ENCODE data around the gene TCP11.

Gene TCP11

GRCh38 chr6:35094183-35094582, 47.0 kb downstream of the TCP11 start:
- Mint-ChIP-seq H3K36me3 (ENCODE audit: insufficient read depth) (peaks cover 2% of the 10 kb centered on the region), H3K27me3 (no peaks in the 10 kb centered on the region), H3K4me3 (no peak overlapping the region)

GRCh38 chr6:35093783-35094182, 47.4 kb downstream of the TCP11 start:
- Mint-ChIP-seq H3K27ac (ENCODE audit: low read depth) (no peak overlapping the region), H3K9me3 (no peaks in the 10 kb centered on the region), H3K4me1 (no peaks in the 10 kb centered on the region), H3K36me3 (ENCODE audit: insufficient read depth) (peaks cover 2% of the 10 kb centered on the region), H3K27me3 (no peaks in the 10 kb centered on the region), H3K4me3 (no peak overlapping the region)
- DNase-seq (ENCODE audit: low spot score in 2 of 2) (no peak), ATAC-seq (replicated peaks; ENCODE audit: extremely low read depth, poor library complexity, severe bottlenecking) (no peak)

More at GRCh38 chr6:35094183-35094582, 47.0 kb downstream of the TCP11 start:
- no peaks in the 10 kb centered on the region for H3K9me3 Mint-ChIP-seq
- ATAC-seq (replicated peaks; ENCODE audit: extremely low read depth, poor library complexity, severe bottlenecking) (no peak), DNase-seq (ENCODE audit: low spot score in 2 of 2) (no peak)
- no peaks in the 10 kb centered on the region for H3K4me1 Mint-ChIP-seq
- no peak overlapping the region for H3K27ac Mint-ChIP-seq (ENCODE audit: low read depth)

GRCh38 chr6:35093118-35093445, 48.1 kb downstream of the TCP11 start:
- DNase-seq (ENCODE audit: low spot score in 2 of 2) (no peak), ATAC-seq (replicated peaks; ENCODE audit: extremely low read depth, poor library complexity, severe bottlenecking) (no peak)
- no peak overlapping the region for H3K4me3 Mint-ChIP-seq
- H3K36me3 Mint-ChIP-seq (ENCODE audit: insufficient read depth), result peaks cover 3% of the 10 kb centered on the region
- no peak overlapping the region for H3K27ac Mint-ChIP-seq (ENCODE audit: low read depth)
- no peaks in the 10 kb centered on the region for H3K4me1 Mint-ChIP-seq
- no peaks in the 10 kb centered on the region for H3K9me3 Mint-ChIP-seq
- no peaks in the 10 kb centered on the region for H3K27me3 Mint-ChIP-seq

GRCh38 chr6:35092362-35093117, 48.6 kb downstream of the TCP11 start:
- H3K9me3 Mint-ChIP-seq, result no peaks in the 10 kb centered on the region
- no peaks in the 10 kb centered on the region for H3K4me1 Mint-ChIP-seq
- H3K36me3 Mint-ChIP-seq (ENCODE audit: insufficient read depth), result peaks cover 3% of the 10 kb centered on the region
- DNase-seq (ENCODE audit: low spot score in 2 of 2) (no peak), ATAC-seq (replicated peaks; ENCODE audit: extremely low read depth, poor library complexity, severe bottlenecking) (no peak)
- H3K27ac Mint-ChIP-seq (ENCODE audit: low read depth), result no peak overlapping the region
- H3K4me3 Mint-ChIP-seq, result no peak overlapping the region
- H3K27me3 Mint-ChIP-seq, result no peaks in the 10 kb centered on the region

- Mint-ChIP-seq H3K27me3 (no peaks in the 10 kb centered on the region), H3K9me3 (no peaks in the 10 kb centered on the region), H3K4me1 (peaks cover 4% of the 10 kb centered on the region), H3K27ac (ENCODE audit: low read depth) (no peak overlapping the region), H3K4me3 (no peak overlapping the region), H3K36me3 (ENCODE audit: insufficient read depth) (peaks cover 3% of the 10 kb centered on the region)
- ATAC-seq (replicated peaks; ENCODE audit: extremely low read depth, poor library complexity, severe bottlenecking), result no peak
- DNase-seq (ENCODE audit: low spot score in 2 of 2), result no peak
Observed at GRCh38 chr6:35091346-35092083, 49.6 kb downstream of the TCP11 start.

- Mint-ChIP-seq H3K4me3 (no peak overlapping the region), H3K27me3 (no peaks in the 10 kb centered on the region), H3K4me1 (peaks cover 4% of the 10 kb centered on the region), H3K36me3 (ENCODE audit: insufficient read depth) (peaks cover 5% of the 10 kb centered on the region), H3K27ac (ENCODE audit: low read depth) (no peak overlapping the region), H3K9me3 (no peaks in the 10 kb centered on the region)
- no peak for ATAC-seq (replicated peaks; ENCODE audit: extremely low read depth, poor library complexity, severe bottlenecking)
- no peak for DNase-seq (ENCODE audit: low spot score in 2 of 2)
Observed at GRCh38 chr6:35090734-35091133, 50.4 kb downstream of the TCP11 start.

- no peak for ATAC-seq (replicated peaks; ENCODE audit: extremely low read depth, poor library complexity, severe bottlenecking)
- H3K27me3 Mint-ChIP-seq, result no peaks in the 10 kb centered on the region
- H3K4me1 Mint-ChIP-seq, result peaks cover 4% of the 10 kb centered on the region
- H3K4me3 Mint-ChIP-seq, result no peak overlapping the region
- peaks cover 5% of the 10 kb centered on the region for H3K36me3 Mint-ChIP-seq (ENCODE audit: insufficient read depth)
- H3K27ac Mint-ChIP-seq (ENCODE audit: low read depth), result no peak overlapping the region
- no peaks in the 10 kb centered on the region for H3K9me3 Mint-ChIP-seq
- DNase-seq (ENCODE audit: low spot score in 2 of 2), result no peak
Observed at GRCh38 chr6:35089935-35090505, 51.1 kb downstream of the TCP11 start.

- no peak overlapping the region for H3K27ac Mint-ChIP-seq (ENCODE audit: low read depth)
Observed at GRCh38 chr6:35089216-35089934, 51.8 kb downstream of the TCP11 start.

GRCh38 chr6:35088281-35089215, 52.6 kb downstream of the TCP11 start:
- Mint-ChIP-seq H3K27ac (ENCODE audit: low read depth) (no peak overlapping the region), H3K4me3 (no peak overlapping the region), H3K27me3 (no peaks in the 10 kb centered on the region), H3K9me3 (no peaks in the 10 kb centered on the region), H3K36me3 (ENCODE audit: insufficient read depth) (peaks cover 5% of the 10 kb centered on the region), H3K4me1 (peaks cover 4% of the 10 kb centered on the region)
- DNase-seq (ENCODE audit: low spot score in 2 of 2) (peak in 1 of 2 donors; percentile 11), ATAC-seq (replicated peaks; ENCODE audit: extremely low read depth, poor library complexity, severe bottlenecking) (no peak)

More at GRCh38 chr6:35089216-35089934, 51.8 kb downstream of the TCP11 start:
- DNase-seq (ENCODE audit: low spot score in 2 of 2) (no peak), ATAC-seq (replicated peaks; ENCODE audit: extremely low read depth, poor library complexity, severe bottlenecking) (no peak)
- no peak overlapping the region for H3K4me3 Mint-ChIP-seq
- H3K27me3 Mint-ChIP-seq, result no peaks in the 10 kb centered on the region
- no peaks in the 10 kb centered on the region for H3K9me3 Mint-ChIP-seq
- H3K4me1 Mint-ChIP-seq, result peaks cover 4% of the 10 kb centered on the region
- H3K36me3 Mint-ChIP-seq (ENCODE audit: insufficient read depth), result peaks cover 5% of the 10 kb centered on the region

- Mint-ChIP-seq H3K4me3 (no peak overlapping the region), H3K27ac (ENCODE audit: low read depth) (no peak overlapping the region), H3K36me3 (ENCODE audit: insufficient read depth) (peaks cover 5% of the 10 kb centered on the region), H3K27me3 (no peaks in the 10 kb centered on the region), H3K9me3 (no peaks in the 10 kb centered on the region), H3K4me1 (peaks cover 4% of the 10 kb centered on the region)
- no peak for ATAC-seq (replicated peaks; ENCODE audit: extremely low read depth, poor library complexity, severe bottlenecking)
- DNase-seq (ENCODE audit: low spot score in 2 of 2), result peak in 1 of 2 donors; percentile 11
Observed at GRCh38 chr6:35087361-35088280, 53.5 kb downstream of the TCP11 start.
